Tibial artery (tissue), 4 donors: ENCODE measurements around the gene TRIM31.

ENCODE experiments used
- DNase-seq, 2 donors: peaks; one replicate each; pipeline ENCODE4 v3.0.0-alpha.2; 2019
- H3K27ac ChIP-seq, 2 donors: fragments of 200-600 bp; sonication (generic) in 1 of 2; 1 replicate in 1 of 2; 2 replicates in 1 of 2; pipeline ENCODE4 v1.5.1; 2018 to 2019; ENCODE audit warnings: mild to moderate bottlenecking in 1 of 2
- H3K27me3 ChIP-seq, 2 donors: fragments of 200-600 bp; sonication (generic) in 1 of 2; one replicate each; pipeline versions ENCODE4 v1.5.1 to v1.6.0; 2016 to 2019
- H3K36me3 ChIP-seq, 3 donors: fragments of 200-600 bp; sonication (generic) in 2 of 3; one replicate each; pipeline ENCODE4 v1.5.1; 2016 to 2019; ENCODE audit warnings: mild to moderate bottlenecking in 2 of 3
- H3K4me1 ChIP-seq, 4 donors: fragments of 200-600 bp; sonication (generic) in 2 of 4; 1 replicate in 3 of 4; 2 replicates in 1 of 4; pipeline ENCODE4 v1.5.1; 2016 to 2019
- H3K4me3 ChIP-seq, 2 donors: fragments of 200-600 bp; sonication (generic) in 1 of 2; 1 replicate in 1 of 2; 2 replicates in 1 of 2; pipeline ENCODE4 v1.5.1; 2018 to 2019; ENCODE audit warnings: mild to moderate bottlenecking in 2 of 2
- H3K9me3 ChIP-seq, 3 donors: fragments of 200-600 bp; sonication (generic) in 1 of 3; one replicate each; pipeline ENCODE4 v1.5.1; 2016 to 2019
- CTCF ChIP-seq, 2 experiments: fragments of 200-600 bp in 1 of 2; fragments of 450-650 bp in 1 of 2; IDR thresholded peaks; one replicate each; pipeline ENCODE4 v1.5.1; 2017 to 2019; ENCODE audit warnings: antibody characterized with exemption in 2 of 2, mild to moderate bottlenecking in 1 of 2, moderate library complexity in 1 of 2
- intact Hi-C: fragments of 100-400 bp; cut with DNase I; formaldehyde crosslinking; loops from one replicate; pipeline ENCODE4 v1.15.0; 2023; ENCODE audit warnings: low total_unique reads

Gene TRIM31, protein sequence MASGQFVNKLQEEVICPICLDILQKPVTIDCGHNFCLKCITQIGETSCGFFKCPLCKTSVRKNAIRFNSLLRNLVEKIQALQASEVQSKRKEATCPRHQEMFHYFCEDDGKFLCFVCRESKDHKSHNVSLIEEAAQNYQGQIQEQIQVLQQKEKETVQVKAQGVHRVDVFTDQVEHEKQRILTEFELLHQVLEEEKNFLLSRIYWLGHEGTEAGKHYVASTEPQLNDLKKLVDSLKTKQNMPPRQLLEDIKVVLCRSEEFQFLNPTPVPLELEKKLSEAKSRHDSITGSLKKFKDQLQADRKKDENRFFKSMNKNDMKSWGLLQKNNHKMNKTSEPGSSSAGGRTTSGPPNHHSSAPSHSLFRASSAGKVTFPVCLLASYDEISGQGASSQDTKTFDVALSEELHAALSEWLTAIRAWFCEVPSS

DNA sequence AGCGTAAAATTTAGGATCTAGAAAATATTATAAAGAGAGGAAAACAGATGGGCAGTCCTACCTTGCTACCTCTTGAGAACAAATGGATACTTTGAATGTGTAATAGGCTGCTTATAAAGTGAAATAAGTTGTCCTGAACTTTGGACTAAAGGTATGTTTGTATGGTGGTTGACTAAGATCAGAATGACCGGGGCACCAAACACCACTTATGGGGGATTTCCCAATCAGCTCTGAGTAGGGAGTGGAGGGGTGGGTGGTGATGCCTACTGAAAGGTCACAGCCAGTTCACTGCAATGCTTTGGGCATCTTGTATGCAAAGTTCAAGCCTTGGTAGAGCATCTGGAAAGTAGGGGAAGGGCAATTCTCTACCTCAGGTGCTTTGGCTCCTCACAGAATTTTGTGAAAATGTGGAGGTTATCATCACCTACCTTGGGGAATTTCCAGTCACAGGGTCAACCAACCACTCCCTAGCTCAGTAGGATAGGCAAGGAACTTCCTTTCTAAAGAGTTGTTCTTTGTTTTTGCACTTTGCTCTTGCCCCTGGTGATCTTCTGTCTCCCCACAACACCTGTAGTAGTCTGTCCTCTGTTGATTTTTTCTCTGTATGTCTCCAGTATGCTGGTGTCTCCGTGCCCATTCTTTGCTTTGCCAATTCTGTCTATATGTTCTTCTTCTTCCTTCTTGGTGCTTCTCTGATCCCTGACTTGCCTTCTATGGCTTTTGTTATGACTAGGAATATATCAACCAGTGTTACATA is at the start of gene TRIM31:
Gene TRIM31, minus strand, starts transcription at position 88 of the 757 bp plus-strand sequence. CDS start 285 bp downstream, outside the sequence.
- intact Hi-C loops: no loop called here
- Histone ChIP-seq H3K27ac (no peak within 1 kb of the TSS), H3K4me1 (no peaks in the 10 kb centered on the region), H3K27me3 (peaks cover 0 to 42% of the 10 kb centered on the region in 2 donors), H3K9me3 (no peaks in the 10 kb centered on the region), H3K4me3 (no peak within 1 kb of the TSS), H3K36me3 (no peaks in the 10 kb centered on the region)
- no peak for DNase-seq
- no peak for TF ChIP-seq CTCF (IDR thresholded peaks at IDR 0.05)

DNA sequence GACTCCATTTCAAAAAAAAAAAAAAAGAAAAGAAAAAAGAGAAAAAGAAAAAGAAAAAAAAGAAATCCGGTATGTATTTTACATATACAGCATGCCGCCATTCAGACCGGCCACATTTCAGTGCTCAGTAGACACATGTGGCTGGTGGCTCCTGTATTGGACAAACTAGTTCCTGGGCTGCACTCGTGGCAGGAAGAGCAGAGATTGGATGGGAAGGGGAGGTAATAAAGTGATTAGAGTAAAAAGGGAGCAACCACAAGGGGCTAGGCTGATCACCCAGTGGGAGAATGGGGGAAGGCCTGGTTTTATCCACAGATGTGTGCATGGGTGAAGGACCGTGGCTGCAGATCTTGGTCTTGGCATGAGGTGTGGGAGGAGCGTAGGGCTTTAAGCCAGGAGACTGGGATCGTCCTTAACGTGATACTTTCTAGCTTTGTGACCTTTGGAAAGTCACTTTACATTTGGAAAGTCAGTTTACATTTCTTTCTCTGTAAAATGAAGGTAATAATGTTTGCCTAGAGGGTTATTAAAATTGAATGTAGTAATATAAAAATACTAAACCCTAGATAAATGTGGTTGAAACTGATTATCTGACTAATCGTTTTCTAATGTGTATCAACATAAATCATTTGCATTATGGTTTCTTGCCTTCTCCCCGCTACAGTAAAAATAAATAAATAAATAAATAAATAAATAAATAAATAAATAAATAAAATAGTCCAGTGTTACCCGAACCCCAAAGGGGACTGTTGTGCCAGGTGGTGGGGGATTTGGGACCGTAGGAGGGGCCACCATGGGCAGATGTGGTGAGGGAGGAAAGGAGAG is 49.6 kb upstream of the TRIM31 start:
- Histone ChIP-seq H3K4me1 (no peaks in the 10 kb centered on the region), H3K27me3 (peaks cover 0 to 23% of the 10 kb centered on the region in 2 donors), H3K27ac (no peak overlapping the region), H3K4me3 (no peak overlapping the region), H3K36me3 (no peaks in the 10 kb centered on the region), H3K9me3 (no peaks in the 10 kb centered on the region)
- intact Hi-C loops: no loop called here
- no peak for DNase-seq
- no peak for TF ChIP-seq CTCF (IDR thresholded peaks at IDR 0.05)

GRCh38 chr6:30160785-30161531 is 48.1 kb upstream of the TRIM31 start, which contains the start of gene TRIM10:
TSS of gene TRIM10 (minus strand) at chr6:30161211. CDS start at chr6:30160858, 353 bp downstream.
- no peaks in the 10 kb centered on the region for H3K36me3 ChIP-seq
- H3K27ac ChIP-seq: no peak within 1 kb of the TSS
- intact Hi-C loops: no loop called here
- H3K27me3 ChIP-seq: peaks cover 0 to 18% of the 10 kb centered on the region in 2 donors
- H3K4me3 ChIP-seq: no peak within 1 kb of the TSS
- H3K9me3 ChIP-seq: no peaks in the 10 kb centered on the region
- TF ChIP-seq CTCF (IDR thresholded peaks at IDR 0.05): no peak
- H3K4me1 ChIP-seq: peaks cover 0 to 3% (median 0%) of the 10 kb centered on the region in 4 donors
- DNase-seq: no peak

DNA sequence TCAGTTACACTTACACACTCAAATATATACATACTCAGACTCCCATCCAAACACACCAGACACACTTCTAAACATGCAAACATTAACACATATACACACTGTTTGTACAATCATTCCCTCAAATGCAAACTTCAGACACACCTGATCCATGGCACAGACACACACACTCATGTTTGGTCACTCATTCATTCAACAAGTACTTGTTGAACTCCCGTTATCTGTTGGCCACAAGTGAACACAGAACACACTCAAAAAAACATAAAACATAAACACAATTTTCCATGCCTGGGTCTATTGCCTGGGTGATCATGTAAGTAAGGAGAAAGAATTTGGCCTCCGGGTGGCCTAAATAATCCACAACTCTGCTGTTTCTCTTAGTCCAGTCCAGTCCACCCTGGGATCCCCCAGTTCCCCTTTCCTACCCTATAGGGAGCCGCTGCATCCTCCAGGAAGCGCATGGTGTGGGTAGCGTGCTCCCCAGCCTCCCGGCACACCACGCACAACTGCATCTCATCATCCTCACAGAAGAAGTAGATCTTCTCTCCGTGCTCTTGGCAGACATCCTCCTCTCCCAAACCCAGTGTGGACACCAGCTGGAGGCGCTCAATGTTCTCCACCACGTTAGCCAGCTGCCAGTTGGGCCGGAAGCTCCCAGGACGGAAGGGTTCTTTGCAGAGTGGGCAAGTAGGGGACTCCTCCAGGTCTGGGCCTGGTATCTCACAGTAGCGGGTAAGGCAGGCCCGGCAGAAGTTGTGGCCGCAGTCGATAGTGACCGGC is 47.3 kb upstream of the TRIM31 start:
- DNase-seq: no peak
- Histone ChIP-seq H3K4me3 (no peak overlapping the region), H3K4me1 (peaks cover 0 to 3% (median 0%) of the 10 kb centered on the region in 4 donors), H3K9me3 (no peaks in the 10 kb centered on the region), H3K36me3 (no peaks in the 10 kb centered on the region), H3K27me3 (peaks cover 0 to 18% of the 10 kb centered on the region in 2 donors), H3K27ac (no peak overlapping the region)
- intact Hi-C loops: no loop called here
- TF ChIP-seq CTCF (IDR thresholded peaks at IDR 0.05): no peak
